SU-DHL-6 (cell line): Measurements from ENCODE around the gene KAZN.

Experiments used
- H2AFZ ChIP-seq: fragments of 200-600 bp; sonication (generic); 2 replicates; pipeline ENCODE4 v1.6.1; 2014; ENCODE audit warnings: low read depth, mild to moderate bottlenecking, moderate library complexity, mixed read lengths, antibody characterized with exemption, low read length; ENCODE audit not compliant: severe bottlenecking
- H3F3A ChIP-seq: fragments of 200-600 bp; shearing (Covaris generic); 2 replicates; pipeline ENCODE4 v1.6.0; 2016; ENCODE audit warnings: antibody characterized with exemption, mild to moderate bottlenecking; ENCODE audit not compliant: insufficient read depth
- H3K27ac ChIP-seq: fragments of 200-600 bp; sonication (generic); 2 replicates; pipeline ENCODE4 v1.5.1; 2016; ENCODE audit warnings: low read depth, mild to moderate bottlenecking, low read length, moderate library complexity, mixed read lengths
- H3K27me3 ChIP-seq: fragments of 200-600 bp; sonication (generic), shearing (Covaris generic); 2 replicates; pipeline ENCODE4 v1.6.0; 2014; ENCODE audit warnings: mild to moderate bottlenecking, low read length
- H3K36me3 ChIP-seq: fragments of 200-600 bp; sonication (generic); 2 replicates; pipeline ENCODE4 v1.6.1; 2014; ENCODE audit warnings: mild to moderate bottlenecking, low read length, mixed read lengths
- H3K4me2 ChIP-seq: fragments of 300-600, 200-600 bp; shearing (Covaris generic), sonication (generic); 2 replicates; pipeline ENCODE4 v1.6.0; 2014; ENCODE audit warnings: low read length, low read depth, mild to moderate bottlenecking; ENCODE audit not compliant: poor library complexity, severe bottlenecking
- H3K4me3 ChIP-seq: fragments of 200-600 bp; sonication (generic); 2 replicates; pipeline ENCODE4 v1.5.1; 2014; ENCODE audit warnings: antibody characterized with exemption, low read length, mild to moderate bottlenecking, mixed read lengths; ENCODE audit not compliant: insufficient read depth, poor library complexity, severe bottlenecking
- H3K79me2 ChIP-seq: fragments of 200-600 bp; sonication (generic); 2 replicates; pipeline ENCODE4 v1.6.1; 2014; ENCODE audit warnings: mild to moderate bottlenecking, low read length, moderate library complexity; ENCODE audit not compliant: insufficient read depth
- H3K9ac ChIP-seq: fragments of 200-600 bp; sonication (generic); 2 replicates; pipeline ENCODE4 v1.7.0; 2014; ENCODE audit warnings: mild to moderate bottlenecking, low read length
- H3K9me2 ChIP-seq: fragments of 200-600 bp; sonication (generic); replicated peaks from 2 replicates; pipeline ENCODE4 v1.6.1; 2014; ENCODE audit warnings: low read length; ENCODE audit not compliant: insufficient read depth
- H3K9me3 ChIP-seq: fragments of 200-600 bp; sonication (generic); 2 replicates; pipeline ENCODE4 v1.6.1; 2014; ENCODE audit warnings: low read length, mixed read lengths; ENCODE audit not compliant: insufficient read depth
- H4K20me1 ChIP-seq: fragments of 200-600 bp; sonication (generic); 2 replicates; pipeline ENCODE4 v1.6.1; 2014; ENCODE audit warnings: low read depth, mild to moderate bottlenecking, antibody characterized with exemption, low read length, moderate library complexity, mixed read lengths
- CTCF ChIP-seq: fragments of 200-600 bp; sonication (generic); IDR thresholded peaks from one replicate; pipeline ENCODE4 v1.5.1; 2017; ENCODE audit warnings: antibody characterized with exemption, mild to moderate bottlenecking, low read length, moderate library complexity; ENCODE audit not compliant: insufficient read depth, poor library complexity, severe bottlenecking
- EZH2phosphoT487 ChIP-seq: fragments of 200-600 bp; sonication (generic), shearing (Covaris generic); conservative IDR thresholded peaks from 2 replicates; pipeline ENCODE4 v1.6.1; 2018; ENCODE audit warnings: mild to moderate bottlenecking, antibody characterized with exemption, low read length, moderate library complexity, mixed read lengths

The KAZN gene

GRCh38 chr1:14593302-14593701, 5.2 kb upstream of the KAZN start:
- Histone ChIP-seq H3K36me3 (no peaks in the 10 kb centered on the region), H3F3A (no peaks in the 10 kb centered on the region), H3K27ac (no peak overlapping the region), H4K20me1 (no peaks in the 10 kb centered on the region), H2AFZ (no peak overlapping the region), H3K9ac (no peak overlapping the region), H3K27me3 (no peaks in the 10 kb centered on the region), H3K4me2 (no peak overlapping the region), H3K4me3 (no peak overlapping the region), H3K9me3 (no peaks in the 10 kb centered on the region), H3K9me2 (no peaks in the 10 kb centered on the region), H3K79me2 (no peaks in the 10 kb centered on the region)
- TF ChIP-seq CTCF (no peak), EZH2phosphoT487 (no peak)

GRCh38 chr1:14594045-14594444, 4.4 kb upstream of the KAZN start:
- no peak overlapping the region for H2AFZ ChIP-seq
- no peaks in the 10 kb centered on the region for H3K9me2 ChIP-seq
- no peaks in the 10 kb centered on the region for H3F3A ChIP-seq
- no peaks in the 10 kb centered on the region for H4K20me1 ChIP-seq
- no peak overlapping the region for H3K4me2 ChIP-seq
- H3K9me3 ChIP-seq: no peaks in the 10 kb centered on the region
- H3K27me3 ChIP-seq: no peaks in the 10 kb centered on the region
- no peak overlapping the region for H3K4me3 ChIP-seq
- H3K27ac ChIP-seq: no peak overlapping the region
- no peaks in the 10 kb centered on the region for H3K36me3 ChIP-seq
- no peak for TF ChIP-seq CTCF
- TF ChIP-seq EZH2phosphoT487: no peak
- H3K79me2 ChIP-seq: no peaks in the 10 kb centered on the region
- no peak overlapping the region for H3K9ac ChIP-seq

- Histone ChIP-seq H3K36me3 (no peaks in the 10 kb centered on the region), H2AFZ (no peak overlapping the region), H3K4me3 (no peak overlapping the region), H4K20me1 (no peaks in the 10 kb centered on the region), H3F3A (no peaks in the 10 kb centered on the region), H3K27ac (no peak overlapping the region), H3K4me2 (no peak overlapping the region), H3K9me3 (no peaks in the 10 kb centered on the region), H3K9ac (no peak overlapping the region), H3K9me2 (no peaks in the 10 kb centered on the region), H3K79me2 (no peaks in the 10 kb centered on the region), H3K27me3 (no peaks in the 10 kb centered on the region)
- no peak for TF ChIP-seq EZH2phosphoT487
- no peak for TF ChIP-seq CTCF
Observed at GRCh38 chr1:14596591-14596990, 1.9 kb upstream of the KAZN start.
